Fibroblast of lung (primary cell): Measurements from ENCODE around the gene MLLT11.
A peak's percentile ranks its signal among the peaks of the same experiment; 100 is the strongest.

Experiments used
- EZH2 ChIP-seq: IDR thresholded peaks from 2 replicates; pipeline ENCODE4 v1.5.1; 2012; ENCODE audit warnings: low read length, control low read depth, mild to moderate bottlenecking; ENCODE audit errors: missing control alignments
- TF ChIP-seq, protein P1 (sequence below), 2 donors: IDR thresholded peaks in 1 of 2; conservative IDR thresholded peaks in 1 of 2; 1 replicate in 1 of 2; 2 replicates in 1 of 2; pipeline ENCODE4 v1.5.1; 2011 to 2012; ENCODE audit warnings: low read length in 2 of 2, control low read depth in 1 of 2, inconsistent platforms in 1 of 2, low read depth in 1 of 2, mild to moderate bottlenecking in 1 of 2

DNA sequence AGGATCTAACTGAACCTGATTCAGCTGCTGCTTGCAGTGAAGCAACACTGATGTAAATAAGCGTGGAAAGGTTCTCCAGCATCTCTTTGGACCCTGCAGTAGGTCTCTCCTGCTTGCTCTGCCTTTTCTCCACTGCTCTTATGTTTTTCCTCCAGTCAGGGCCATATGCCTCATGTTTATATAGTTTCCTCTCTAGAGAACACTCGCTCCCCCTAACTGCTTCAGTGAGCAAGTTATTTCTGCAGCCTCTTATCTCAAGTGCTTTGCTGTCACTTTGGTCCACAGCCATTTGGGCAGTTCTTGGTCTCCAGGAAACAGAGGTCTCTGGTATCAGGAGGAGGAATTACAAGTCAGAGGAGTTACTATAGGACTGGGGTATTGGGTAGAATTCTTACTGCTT is 46.7 kb upstream of the MLLT11 start:
- TF ChIP-seq, protein P1, sequence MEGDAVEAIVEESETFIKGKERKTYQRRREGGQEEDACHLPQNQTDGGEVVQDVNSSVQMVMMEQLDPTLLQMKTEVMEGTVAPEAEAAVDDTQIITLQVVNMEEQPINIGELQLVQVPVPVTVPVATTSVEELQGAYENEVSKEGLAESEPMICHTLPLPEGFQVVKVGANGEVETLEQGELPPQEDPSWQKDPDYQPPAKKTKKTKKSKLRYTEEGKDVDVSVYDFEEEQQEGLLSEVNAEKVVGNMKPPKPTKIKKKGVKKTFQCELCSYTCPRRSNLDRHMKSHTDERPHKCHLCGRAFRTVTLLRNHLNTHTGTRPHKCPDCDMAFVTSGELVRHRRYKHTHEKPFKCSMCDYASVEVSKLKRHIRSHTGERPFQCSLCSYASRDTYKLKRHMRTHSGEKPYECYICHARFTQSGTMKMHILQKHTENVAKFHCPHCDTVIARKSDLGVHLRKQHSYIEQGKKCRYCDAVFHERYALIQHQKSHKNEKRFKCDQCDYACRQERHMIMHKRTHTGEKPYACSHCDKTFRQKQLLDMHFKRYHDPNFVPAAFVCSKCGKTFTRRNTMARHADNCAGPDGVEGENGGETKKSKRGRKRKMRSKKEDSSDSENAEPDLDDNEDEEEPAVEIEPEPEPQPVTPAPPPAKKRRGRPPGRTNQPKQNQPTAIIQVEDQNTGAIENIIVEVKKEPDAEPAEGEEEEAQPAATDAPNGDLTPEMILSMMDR (conservative IDR thresholded peaks at IDR 0.05 in 1 of 2, IDR thresholded peaks at IDR 0.05 in 1 of 2; ENCODE audit: low read depth in 1 of 2, low read length in 2 of 2) = peak in 1 of 2 donors; percentile 13
- TF ChIP-seq EZH2 = no peak
